Lower leg skin (tissue), 4 donors: Measurements from ENCODE around the gene EML2. TPM values are rescaled to one million over a fixed set of nuclear protein-coding genes. Genes with fewer than 3 reads are reported as not detected.

ENCODE experiments used
- DNase-seq, 2 donors: peaks; one replicate each; pipeline ENCODE4 v3.0.0-alpha.2; 2019; ENCODE audit warnings: low spot score in 2 of 2
- H3K4me3 ChIP-seq: fragments of 200-600 bp; sonication (generic); 2 replicates; pipeline ENCODE4 v1.5.1; 2017; ENCODE audit warnings: mild to moderate bottlenecking, low read depth; ENCODE audit not compliant: poor library complexity, severe bottlenecking
- CTCF ChIP-seq, 3 donors: fragments of 450-650 bp; IDR thresholded peaks; one replicate each; pipeline ENCODE4 v1.5.1; 2016; ENCODE audit warnings: antibody characterized with exemption in 3 of 3, mild to moderate bottlenecking in 3 of 3, moderate library complexity in 2 of 3
- POLR2A ChIP-seq, 2 donors: fragments of 450-650 bp; IDR thresholded peaks; one replicate each; pipeline ENCODE4 v1.6.1; 2016 to 2017; ENCODE audit warnings: antibody characterized with exemption in 2 of 2, mild to moderate bottlenecking in 1 of 2, moderate library complexity in 1 of 2
- WGBS, 2 donors: methylation state at CpG; one replicate each; pipeline ENCODE4 v1.1.5; 2018; 5-methylcytosine and 5-hydroxymethylcytosine counted together
- intact Hi-C: fragments of 100-400 bp; cut with DNase I; formaldehyde crosslinking; loops from one replicate; pipeline ENCODE4 v1.15.0; 2023; ENCODE audit warnings: low total_unique reads
- total RNA-seq, 4 donors: library from RNA; depleted of rRNA; stranded (reverse); fragments of >200 nt; gene quantifications; one replicate each; pipeline ENCODE4 v1.1.0, GENCODE V29; 2016

Gene EML2
- total RNA-seq, 4 donors from 2014 or later, result 85.6 to 101 (median 89.4) TPM

- WGBS, 2 donors, result 48 to 57% methylated on average over 37 to 48 of the region's 48 CpGs
- TF ChIP-seq CTCF (IDR thresholded peaks at IDR 0.05) (no peak), POLR2A (IDR thresholded peaks at IDR 0.05) (no peak)
- DNase-seq, result no peak
- H3K4me3 ChIP-seq, result no peak overlapping the region
- intact Hi-C loops, result loop anchor here (5.0 kb wide), 1 partner anchor 51 kb away; no protein-coding TSS in a partner anchor
Observed at GRCh38 chr19:45591004-45591637, 48.1 kb downstream of the EML2 start.

GRCh38 chr19:45590300-45591003 is 48.7 kb downstream of the EML2 start:
- no peak overlapping the region for H3K4me3 ChIP-seq
- intact Hi-C loops, result loop anchor here (5.0 kb wide), 1 partner anchor 52 kb away; no protein-coding TSS in a partner anchor
- TF ChIP-seq POLR2A (IDR thresholded peaks at IDR 0.05) (no peak), CTCF (IDR thresholded peaks at IDR 0.05) (no peak)
- 56 to 62% methylated on average over 10 to 15 of the region's 15 CpGs for WGBS, 2 donors
- no peak for DNase-seq

DNA sequence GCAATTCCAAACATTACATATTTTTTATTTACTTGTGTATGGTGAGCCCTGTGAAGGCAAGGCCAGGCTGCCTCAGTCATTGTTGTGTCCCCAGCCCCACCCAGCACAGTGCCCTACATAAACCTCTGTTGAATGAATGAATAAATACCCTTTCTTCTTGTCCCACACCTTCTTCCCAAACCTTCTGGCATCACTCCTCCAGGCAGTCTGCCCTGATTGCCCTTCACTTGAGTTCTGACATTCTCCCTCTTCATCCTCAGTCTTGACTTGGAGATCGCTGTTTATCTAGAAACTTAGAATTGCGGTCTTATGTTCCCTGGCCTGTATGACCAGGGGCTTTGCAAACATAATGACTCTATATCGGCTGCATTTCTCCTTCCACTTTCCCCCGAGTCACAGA is 49.4 kb downstream of the EML2 start:
- DNase-seq, result no peak
- WGBS, 2 donors, result 89 to 93% methylated on average over 4 of the region's 4 CpGs
- TF ChIP-seq POLR2A (IDR thresholded peaks at IDR 0.05) (no peak), CTCF (IDR thresholded peaks at IDR 0.05) (no peak)
- intact Hi-C loops, result loop anchor here (5.0 kb wide), 1 partner anchor 53 kb away; no protein-coding TSS in a partner anchor
- no peak overlapping the region for H3K4me3 ChIP-seq

DNA sequence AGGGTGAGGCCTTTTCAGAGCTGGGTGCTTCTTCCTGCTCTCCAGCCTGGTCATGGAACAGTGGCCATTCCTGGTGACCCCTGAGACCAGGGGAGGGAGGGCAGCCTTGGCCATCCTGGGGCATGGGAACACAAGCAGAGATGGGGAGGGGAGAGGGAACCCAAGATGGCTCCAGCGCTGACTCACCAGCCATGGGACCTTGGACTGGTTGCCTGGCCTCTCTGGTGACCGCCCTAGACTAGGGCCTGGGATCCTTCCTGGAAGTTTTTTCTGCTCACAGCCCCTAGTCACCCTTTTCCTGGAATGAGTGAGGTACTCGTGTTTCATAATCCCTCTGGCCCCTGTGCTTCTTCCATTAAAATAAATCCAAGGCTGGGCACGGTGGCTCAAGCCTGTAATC is 51.3 kb downstream of the EML2 start:
- 64 to 73% methylated on average over 4 of the region's 4 CpGs for WGBS, 2 donors
- H3K4me3 ChIP-seq, result no peak overlapping the region
- intact Hi-C loops, result no loop called here
- no peak for DNase-seq
- no peak for TF ChIP-seq CTCF (IDR thresholded peaks at IDR 0.05)
- TF ChIP-seq POLR2A (IDR thresholded peaks at IDR 0.05), result no peak

GRCh38 chr19:45585158-45585577 is 54.0 kb downstream of the EML2 start:
- intact Hi-C loops, result no loop called here
- 24 to 33% methylated on average over 7 of the region's 7 CpGs for WGBS, 2 donors
- no peak for DNase-seq
- peak overlapping the region; percentile 23 for H3K4me3 ChIP-seq
- TF ChIP-seq CTCF (IDR thresholded peaks at IDR 0.05), result no peak
- TF ChIP-seq POLR2A (IDR thresholded peaks at IDR 0.05), result no peak
